ENCODE data around the gene RBKS. TPM values are rescaled to one million over a fixed set of nuclear protein-coding genes. Genes with fewer than 3 reads are reported as not detected.

The RBKS gene
- total and polyA plus RNA-seq, 12 donors = 0.88 to 9.1 (median 5.0) TPM

- 78 to 82% methylated on average over 11 of the region's 11 CpGs for WGBS, 2 donors
- no peak for DNase-seq
- Histone ChIP-seq H3K4me3 (no peak overlapping the region), H3K4me1 (no peaks in the 10 kb centered on the region), H3K27me3 (no peaks in the 10 kb centered on the region), H3K36me3 (peaks cover 0 to 23% (median 0%) of the 10 kb centered on the region in 9 donors), H3K9me3 (no peaks in the 10 kb centered on the region), H3K27ac (no peak overlapping the region)
- intact Hi-C loops (cut with DNase I) = no loop called here
- ATAC-seq = no peak
- TF ChIP-seq CTCF (IDR thresholded peaks at IDR 0.05) = no peak
These were observed 39.8 kb upstream of the RBKS start for GRCh38 chr2:27929916-27930486.

GRCh38 chr2:27925766-27926472, 35.7 kb upstream of the RBKS start:
- Histone ChIP-seq H3K9me3 (no peaks in the 10 kb centered on the region), H3K27ac (no peak overlapping the region), H3K4me1 (peaks cover 0 to 14% (median 3%) of the 10 kb centered on the region in 9 donors), H3K4me3 (no peak overlapping the region), H3K27me3 (no peaks in the 10 kb centered on the region), H3K36me3 (peaks cover 0 to 16% (median 0%) of the 10 kb centered on the region in 9 donors)
- intact Hi-C loops (cut with DNase I) = no loop called here
- DNase-seq (no peak), ATAC-seq (no peak)
- no peak for TF ChIP-seq CTCF (IDR thresholded peaks at IDR 0.05)
- 93 to 95% methylated on average over 4 of the region's 4 CpGs for WGBS, 2 donors

GRCh38 chr2:27922842-27923241, 32.7 kb upstream of the RBKS start:
- ATAC-seq (no peak), DNase-seq (no peak)
- Histone ChIP-seq H3K4me1 (peaks cover 0 to 32% (median 17%) of the 10 kb centered on the region in 9 donors), H3K4me3 (no peak overlapping the region), H3K36me3 (no peaks in the 10 kb centered on the region), H3K27me3 (no peaks in the 10 kb centered on the region), H3K9me3 (no peaks in the 10 kb centered on the region), H3K27ac (no peak overlapping the region)
- 80 to 81% methylated on average over 1 of the region's 1 CpG for WGBS, 2 donors
- intact Hi-C loops (cut with DNase I) = loop anchor here in 1 of 10 donors (2.0 kb wide), 1 partner anchor 32 kb away; the partner anchor contains the start of genes BABAM2 and RBKS
- no peak for TF ChIP-seq CTCF (IDR thresholded peaks at IDR 0.05)

GRCh38 chr2:27921880-27922547, 31.8 kb upstream of the RBKS start:
- no peak for ATAC-seq
- TF ChIP-seq CTCF (IDR thresholded peaks at IDR 0.05) = no peak
- intact Hi-C loops (cut with DNase I) = loop anchor here in 1 of 10 donors (2.0 kb wide), 1 partner anchor 31 kb away; the partner anchor contains the start of genes BABAM2 and RBKS
- Histone ChIP-seq H3K27ac (peak overlapping the region in 4 of 10 donors; percentile 73 to 88 (median 80)), H3K4me3 (no peak overlapping the region), H3K27me3 (no peaks in the 10 kb centered on the region), H3K36me3 (no peaks in the 10 kb centered on the region), H3K9me3 (no peaks in the 10 kb centered on the region), H3K4me1 (peaks cover 0 to 33% (median 17%) of the 10 kb centered on the region in 9 donors)
- 94 to 96% methylated on average over 6 of the region's 6 CpGs for WGBS, 2 donors
- DNase-seq = no peak

Measured in heart right ventricle (tissue), 16 donors.